Right lobe of liver (tissue), 4 donors: ENCODE results near the gene AMPH.

Experiments
- CTCF ChIP-seq, 4 donors: fragments of 200-600 bp in 3 of 4; fragments of 450-650 bp in 1 of 4; IDR thresholded peaks; one replicate each; pipeline versions ENCODE4 v1.5.1 to v1.8.0; 2016 to 2022; ENCODE audit warnings: antibody characterized with exemption in 4 of 4, mild to moderate bottlenecking in 2 of 4
- POLR2A ChIP-seq: fragments of 450-650 bp; IDR thresholded peaks from one replicate; pipeline ENCODE4 v1.6.1; 2017; ENCODE audit warnings: antibody characterized with exemption, mild to moderate bottlenecking
- donor health status: DM: no; HTN: no; CAD: no.
- donor health status: DM: no; HTN: no; CAD: no.
- donor health status: DM: no; HTN: yes; CAD: no.

GRCh38 chr7:38374507-38374906 lies 256.7 kb downstream of the AMPH start:
- TF ChIP-seq POLR2A (no peak), CTCF (IDR thresholded peaks at IDR 0.05) (peak; percentile 38 to 46 (median 42))
